Epithelial cell of proximal tubule (primary cell): Measurements from ENCODE around the gene CBFB. TPM values are rescaled to one million over a fixed set of nuclear protein-coding genes. Genes with fewer than 3 reads are reported as not detected.

Source experiments
- DNase-seq: peaks from one replicate; pipeline ENCODE4 v3.0.0-alpha.2; 2011; ENCODE audit warnings: low read depth
- H3K4me3 ChIP-seq: 2 replicates; pipeline ENCODE4 v1.5.1; 2011; ENCODE audit warnings: low read depth, mild to moderate bottlenecking, low read length
- total RNA-seq: library from RNA; depleted of rRNA; stranded (reverse); fragments of >200 nt; gene quantifications from 2 replicates; pipeline ENCODE4 v1.2.3, GENCODE V29; 2015
- TF ChIP-seq, protein P1 (sequence below): conservative IDR thresholded peaks from 2 replicates; pipeline ENCODE4 v1.5.1; 2012; ENCODE audit warnings: low read depth, mild to moderate bottlenecking, low read length

CBFB gene
- total RNA-seq, 1 donor from 2014 or later = 178 TPM

- DNase-seq = no peak
- TF ChIP-seq, protein P1, sequence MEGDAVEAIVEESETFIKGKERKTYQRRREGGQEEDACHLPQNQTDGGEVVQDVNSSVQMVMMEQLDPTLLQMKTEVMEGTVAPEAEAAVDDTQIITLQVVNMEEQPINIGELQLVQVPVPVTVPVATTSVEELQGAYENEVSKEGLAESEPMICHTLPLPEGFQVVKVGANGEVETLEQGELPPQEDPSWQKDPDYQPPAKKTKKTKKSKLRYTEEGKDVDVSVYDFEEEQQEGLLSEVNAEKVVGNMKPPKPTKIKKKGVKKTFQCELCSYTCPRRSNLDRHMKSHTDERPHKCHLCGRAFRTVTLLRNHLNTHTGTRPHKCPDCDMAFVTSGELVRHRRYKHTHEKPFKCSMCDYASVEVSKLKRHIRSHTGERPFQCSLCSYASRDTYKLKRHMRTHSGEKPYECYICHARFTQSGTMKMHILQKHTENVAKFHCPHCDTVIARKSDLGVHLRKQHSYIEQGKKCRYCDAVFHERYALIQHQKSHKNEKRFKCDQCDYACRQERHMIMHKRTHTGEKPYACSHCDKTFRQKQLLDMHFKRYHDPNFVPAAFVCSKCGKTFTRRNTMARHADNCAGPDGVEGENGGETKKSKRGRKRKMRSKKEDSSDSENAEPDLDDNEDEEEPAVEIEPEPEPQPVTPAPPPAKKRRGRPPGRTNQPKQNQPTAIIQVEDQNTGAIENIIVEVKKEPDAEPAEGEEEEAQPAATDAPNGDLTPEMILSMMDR = no peak
These were observed 60.2 kb downstream of the CBFB start for GRCh38 chr16:67089101-67089500.

GRCh38 chr16:67091906-67092566 lies 63.1 kb downstream of the CBFB start:
- no peak for DNase-seq
- H3K4me3 ChIP-seq = no peak overlapping the region
- TF ChIP-seq, protein P1 = no peak

More at GRCh38 chr16:67089101-67089500, 60.2 kb downstream of the CBFB start:
- H3K4me3 ChIP-seq = no peak overlapping the region

- no peak overlapping the region for H3K4me3 ChIP-seq
- TF ChIP-seq, protein P1 = no peak
- DNase-seq = no peak
These were observed 64.3 kb downstream of the CBFB start for GRCh38 chr16:67093098-67093726.

- no peak for DNase-seq
- H3K4me3 ChIP-seq = no peak overlapping the region
- TF ChIP-seq, protein P1 = no peak
These were observed 69.7 kb downstream of the CBFB start for GRCh38 chr16:67098599-67098998.

GRCh38 chr16:67100569-67101310 lies 71.8 kb downstream of the CBFB start:
- no peak for DNase-seq
- TF ChIP-seq, protein P1 = peak; percentile 45
- no peak overlapping the region for H3K4me3 ChIP-seq

DNA sequence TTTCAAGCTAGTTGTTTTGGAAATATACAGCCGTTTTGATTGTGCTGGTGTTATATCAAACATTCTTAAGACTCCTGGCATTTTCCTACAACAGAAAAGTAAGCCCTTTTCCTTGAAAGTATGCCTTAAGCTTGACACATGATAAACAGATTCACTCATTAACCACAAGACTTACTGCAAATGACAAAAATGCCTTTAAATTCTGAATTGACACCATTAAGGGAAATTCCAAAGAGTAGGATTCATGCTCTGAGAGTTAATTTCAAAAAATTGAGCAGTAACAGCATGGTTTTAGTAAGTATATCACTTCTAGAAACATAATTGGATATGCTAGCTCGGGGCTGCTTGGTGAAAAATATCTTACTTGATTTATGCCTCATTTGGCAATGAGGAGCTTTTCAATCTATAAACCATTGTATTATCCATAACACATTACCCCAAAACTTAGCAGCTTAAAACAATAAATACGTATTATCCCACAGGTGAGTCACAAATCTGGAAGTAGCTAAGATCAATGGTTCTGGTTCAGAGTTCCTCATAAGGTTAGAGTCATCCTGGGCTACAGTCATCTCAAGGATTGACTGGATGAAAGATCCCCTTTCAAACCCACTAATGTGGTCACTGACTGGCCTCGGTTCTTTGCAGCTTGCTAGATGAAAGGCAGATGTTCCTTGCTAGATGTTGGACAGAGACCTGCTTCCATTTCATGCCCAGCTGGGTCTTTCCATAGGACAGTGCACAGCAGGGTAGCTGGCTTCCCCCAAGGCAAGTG lies 72.5 kb downstream of the CBFB start:
- TF ChIP-seq, protein P1 = no peak
- H3K4me3 ChIP-seq = no peak overlapping the region
- no peak for DNase-seq
